ENCODE data around the gene DEGS2. TPM values are rescaled to one million over a fixed set of nuclear protein-coding genes. Genes with fewer than 3 reads are reported as not detected.

Gene DEGS2
- total RNA-seq, 1 donor from 2014 or later: 0.34 TPM

- H3K27ac Mint-ChIP-seq (ENCODE audit: unreplicated experiment): no peak overlapping the region
- peaks cover 6% of the 10 kb centered on the region for H3K36me3 Mint-ChIP-seq (ENCODE audit: unreplicated experiment)
- no peak for TF ChIP-seq CTCF (IDR thresholded peaks at IDR 0.05; ENCODE audit: partially characterized antibody, unreplicated experiment)
- H3K4me1 Mint-ChIP-seq (ENCODE audit: low read depth, unreplicated experiment): peaks cover 13% of the 10 kb centered on the region
- H3K27me3 Mint-ChIP-seq (ENCODE audit: unreplicated experiment): peaks cover 15% of the 10 kb centered on the region
- peaks cover 18% of the 10 kb centered on the region for H3K9me3 Mint-ChIP-seq (ENCODE audit: unreplicated experiment)
- no peak for DNase-seq
- H3K4me3 Mint-ChIP-seq (ENCODE audit: unreplicated experiment): no peak overlapping the region
These were observed 38.7 kb downstream of the DEGS2 start for GRCh38 chr14:100120522-100121269.

GRCh38 chr14:100119251-100119650 lies 40.2 kb downstream of the DEGS2 start:
- no peaks in the 10 kb centered on the region for H3K36me3 Mint-ChIP-seq (ENCODE audit: unreplicated experiment)
- peaks cover 16% of the 10 kb centered on the region for H3K9me3 Mint-ChIP-seq (ENCODE audit: unreplicated experiment)

GRCh38 chr14:100118396-100119011 lies 40.9 kb downstream of the DEGS2 start:
- peaks cover 16% of the 10 kb centered on the region for H3K9me3 Mint-ChIP-seq (ENCODE audit: unreplicated experiment)
- H3K4me3 Mint-ChIP-seq (ENCODE audit: unreplicated experiment): no peak overlapping the region
- H3K27me3 Mint-ChIP-seq (ENCODE audit: unreplicated experiment): peaks cover 10% of the 10 kb centered on the region
- no peak for TF ChIP-seq CTCF (IDR thresholded peaks at IDR 0.05; ENCODE audit: partially characterized antibody, unreplicated experiment)
- H3K27ac Mint-ChIP-seq (ENCODE audit: unreplicated experiment): no peak overlapping the region
- no peaks in the 10 kb centered on the region for H3K36me3 Mint-ChIP-seq (ENCODE audit: unreplicated experiment)
- peaks cover 13% of the 10 kb centered on the region for H3K4me1 Mint-ChIP-seq (ENCODE audit: low read depth, unreplicated experiment)
- no peak for DNase-seq

More at GRCh38 chr14:100119251-100119650, 40.2 kb downstream of the DEGS2 start:
- H3K27ac Mint-ChIP-seq (ENCODE audit: unreplicated experiment): no peak overlapping the region
- peaks cover 13% of the 10 kb centered on the region for H3K4me1 Mint-ChIP-seq (ENCODE audit: low read depth, unreplicated experiment)
- DNase-seq: no peak
- no peak for TF ChIP-seq CTCF (IDR thresholded peaks at IDR 0.05; ENCODE audit: partially characterized antibody, unreplicated experiment)
- H3K27me3 Mint-ChIP-seq (ENCODE audit: unreplicated experiment): peaks cover 10% of the 10 kb centered on the region
- H3K4me3 Mint-ChIP-seq (ENCODE audit: unreplicated experiment): no peak overlapping the region

- no peak for DNase-seq
- Mint-ChIP-seq H3K27me3 (ENCODE audit: unreplicated experiment) (peaks cover 6% of the 10 kb centered on the region), H3K4me3 (ENCODE audit: unreplicated experiment) (no peak overlapping the region), H3K27ac (ENCODE audit: unreplicated experiment) (no peak overlapping the region), H3K36me3 (ENCODE audit: unreplicated experiment) (no peaks in the 10 kb centered on the region), H3K9me3 (ENCODE audit: unreplicated experiment) (peaks cover 13% of the 10 kb centered on the region), H3K4me1 (ENCODE audit: low read depth, unreplicated experiment) (peaks cover 9% of the 10 kb centered on the region)
- TF ChIP-seq CTCF (IDR thresholded peaks at IDR 0.05; ENCODE audit: partially characterized antibody, unreplicated experiment): no peak
These were observed 41.6 kb downstream of the DEGS2 start for GRCh38 chr14:100117633-100118395.
